ENCODE results near the gene SIRT4.
"Not testable (repeated sequence)": the region's sequence is repeated elsewhere in the genome, so short reads cannot be mapped to it uniquely, and the experiment has no call there.

SIRT4 gene

DNA sequence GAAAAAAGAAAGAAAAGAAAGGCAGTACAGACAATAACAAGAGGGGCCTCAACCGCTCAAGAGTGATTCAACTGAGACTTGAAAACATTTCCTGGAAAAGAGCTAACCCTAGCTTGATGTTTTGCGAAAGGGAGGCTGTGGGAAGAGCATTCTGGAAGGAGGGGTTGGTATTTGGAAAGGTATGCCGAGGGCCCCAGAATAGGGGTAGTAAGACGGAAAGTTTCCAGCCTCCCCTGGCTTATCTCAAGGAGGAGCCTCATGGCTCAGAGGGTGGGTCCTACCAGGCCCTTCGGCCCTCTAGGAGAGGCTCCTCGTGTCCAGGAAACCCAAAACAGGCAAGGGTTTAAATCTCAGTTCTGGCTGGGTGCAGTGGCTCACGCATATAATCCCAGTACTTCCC is 18.8 kb upstream of the SIRT4 start:
- DNase-seq, result no peak

DNA sequence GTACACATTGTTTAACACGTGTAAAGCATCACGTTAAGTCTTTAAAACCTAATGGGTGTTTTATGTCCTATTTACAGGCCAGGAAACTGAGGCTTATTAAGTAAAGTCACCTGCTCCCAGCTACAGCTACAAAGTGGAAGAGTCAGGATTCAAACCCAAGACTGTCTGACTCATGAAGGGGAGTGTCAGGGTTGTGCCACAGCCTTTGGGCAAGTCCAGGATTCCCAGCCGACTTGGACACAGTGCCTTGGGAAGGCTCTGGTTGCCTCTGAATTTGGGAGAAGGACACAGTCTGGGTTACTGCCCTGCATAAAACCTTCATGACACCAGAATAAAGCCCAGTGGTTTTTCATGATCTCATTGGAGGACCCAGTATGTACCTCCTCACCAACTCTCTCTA is 17.7 kb upstream of the SIRT4 start:
- no peak for DNase-seq

DNA sequence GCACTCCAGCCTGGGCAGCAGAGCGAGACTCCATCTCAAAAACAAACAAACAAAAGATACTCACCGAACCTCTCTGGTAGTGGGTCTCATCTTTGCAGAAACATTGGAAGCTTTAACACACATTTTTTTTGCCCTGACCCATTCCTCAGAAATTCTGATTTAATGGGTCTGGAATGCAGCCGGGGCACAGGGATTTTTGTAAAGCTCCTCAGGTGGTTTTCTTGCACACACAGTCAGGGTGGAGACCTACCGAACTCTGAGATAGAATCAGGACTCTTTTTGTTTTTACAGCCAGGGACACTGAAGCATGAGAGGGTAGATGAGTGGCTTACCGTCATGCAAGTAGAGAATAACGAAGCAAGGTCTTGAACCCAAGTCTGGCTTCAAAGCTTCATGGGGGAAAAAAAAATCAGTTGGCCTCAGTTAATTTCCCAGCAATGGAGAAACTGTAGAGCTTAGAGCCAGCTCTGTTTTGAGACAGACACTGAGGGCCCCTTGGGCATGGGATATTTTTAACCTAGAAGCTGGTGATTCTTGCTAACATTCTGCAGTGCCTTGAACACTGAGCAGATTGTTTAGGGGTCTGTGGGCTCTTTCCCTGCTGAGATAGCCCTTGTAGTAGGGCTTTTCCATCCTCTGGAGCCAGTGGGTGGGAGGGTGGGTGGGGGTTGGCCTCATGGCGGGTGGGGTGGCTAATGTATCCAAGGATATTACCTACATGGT is 15.2 kb upstream of the SIRT4 start:
- DNase-seq, result no peak

DNA sequence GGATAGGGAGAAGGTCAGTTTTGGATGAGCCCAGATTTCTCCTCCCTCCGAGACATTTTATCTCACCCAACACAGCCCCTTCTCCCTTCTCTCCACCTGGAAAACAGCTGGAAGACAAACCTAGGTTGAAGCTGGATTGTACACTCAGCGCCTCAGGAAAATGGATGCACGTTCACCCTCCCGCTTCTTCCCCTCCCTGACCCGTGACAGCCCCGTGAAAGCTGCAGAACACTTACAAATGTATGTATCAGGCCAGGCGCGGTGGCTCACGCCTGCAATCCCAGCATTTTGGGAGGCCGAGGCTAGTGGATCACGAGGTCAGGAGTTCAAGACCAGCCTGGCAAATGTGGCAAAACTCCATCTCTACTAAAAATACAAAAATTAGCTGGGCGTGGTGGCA is 14.6 kb upstream of the SIRT4 start:
- DNase-seq, result no peak

DNA sequence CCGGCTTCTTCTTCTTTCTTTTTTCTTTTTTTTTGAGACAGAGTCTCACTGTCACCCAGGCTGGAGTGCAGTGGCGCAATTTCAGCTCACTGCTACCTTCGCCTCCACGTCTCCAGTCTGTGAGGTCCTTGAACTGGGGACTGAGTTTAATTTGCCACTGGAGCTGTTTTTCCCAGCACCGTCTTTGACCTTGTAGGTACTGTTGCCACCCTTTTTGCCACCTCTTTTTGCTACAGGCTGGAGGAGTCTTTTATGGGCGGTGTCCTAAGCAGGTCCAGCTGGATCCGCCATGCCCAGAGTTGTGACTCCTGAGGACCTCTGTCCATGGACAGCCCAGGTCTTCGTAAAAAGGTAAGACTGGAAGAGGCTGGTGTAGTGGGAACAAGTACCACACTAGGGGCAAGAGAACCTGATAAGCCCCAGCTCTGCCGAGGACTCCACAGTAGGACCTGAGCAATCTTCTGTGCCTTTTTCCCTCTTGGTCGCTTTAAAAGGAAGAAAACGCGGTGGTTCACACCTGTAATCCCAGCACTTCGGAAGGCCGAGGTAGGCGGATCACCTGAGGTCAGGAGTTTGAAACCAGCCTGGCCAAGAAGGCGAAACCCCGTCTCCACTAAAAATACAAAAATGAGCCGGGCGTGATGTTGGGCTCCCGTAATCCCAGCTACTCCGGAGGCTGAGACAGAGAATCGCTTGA is 11.4 kb upstream of the SIRT4 start:
- DNase-seq, result no peak

DNA sequence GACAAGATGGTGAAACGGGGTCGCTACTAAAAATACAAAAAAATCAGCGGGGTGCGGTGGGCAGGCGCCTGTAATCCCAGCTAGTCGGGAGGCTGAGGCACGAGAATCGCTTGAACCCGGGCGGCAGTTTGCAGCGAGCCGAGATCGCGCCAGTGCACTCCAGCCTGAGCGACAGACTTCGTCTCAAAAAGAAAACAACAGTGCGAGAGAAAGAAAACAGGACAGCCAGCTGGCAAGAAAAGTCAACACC is 9.8 kb upstream of the SIRT4 start:
- DNase-seq, result no peak

DNA sequence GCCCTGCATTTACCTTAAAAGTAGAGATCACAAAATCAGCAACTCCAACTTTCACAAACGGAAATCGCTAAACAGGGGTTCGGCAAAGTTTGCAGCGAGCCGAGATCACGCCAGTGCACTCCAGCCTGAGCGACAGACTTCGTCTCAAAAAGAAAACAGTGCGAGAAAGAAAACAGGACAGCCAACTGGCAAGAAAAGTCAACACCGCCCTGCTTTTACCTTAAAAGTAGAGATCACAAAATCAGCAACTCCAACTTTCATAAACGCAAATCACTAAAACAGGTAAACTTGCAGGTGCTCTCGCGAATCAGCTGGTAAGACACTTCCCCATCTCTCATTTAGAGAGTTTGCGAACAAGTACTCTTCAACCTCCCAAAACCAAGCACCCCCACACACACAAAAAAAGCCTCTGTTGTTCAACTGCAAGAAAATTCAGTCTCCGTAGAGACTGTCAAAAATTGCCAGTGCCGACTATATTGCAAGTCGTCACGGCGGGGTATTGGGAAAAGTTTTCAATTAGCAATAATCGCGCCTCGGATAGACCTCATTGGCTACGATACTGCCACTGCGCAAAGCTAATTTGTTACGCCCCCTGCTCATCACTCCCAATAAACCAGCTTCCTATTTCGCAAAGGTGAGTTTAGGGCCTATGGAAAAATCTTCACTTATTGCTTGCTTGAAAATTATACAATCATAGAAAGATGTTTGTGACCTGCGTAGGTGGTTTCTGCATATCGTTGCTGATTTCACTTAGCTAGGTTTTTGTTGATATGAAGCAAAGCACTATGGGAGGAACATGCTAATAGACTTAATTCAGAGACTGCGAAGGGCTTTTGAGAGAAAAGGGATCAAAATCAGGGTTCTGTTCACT is 9.2 kb upstream of the SIRT4 start, which contains the start of gene RNU4-1:
Gene RNU4-1, minus strand, starts transcription at position 577 of the 871 bp plus-strand sequence.
- peak; percentile 55 to 96 for DNase-seq

DNA sequence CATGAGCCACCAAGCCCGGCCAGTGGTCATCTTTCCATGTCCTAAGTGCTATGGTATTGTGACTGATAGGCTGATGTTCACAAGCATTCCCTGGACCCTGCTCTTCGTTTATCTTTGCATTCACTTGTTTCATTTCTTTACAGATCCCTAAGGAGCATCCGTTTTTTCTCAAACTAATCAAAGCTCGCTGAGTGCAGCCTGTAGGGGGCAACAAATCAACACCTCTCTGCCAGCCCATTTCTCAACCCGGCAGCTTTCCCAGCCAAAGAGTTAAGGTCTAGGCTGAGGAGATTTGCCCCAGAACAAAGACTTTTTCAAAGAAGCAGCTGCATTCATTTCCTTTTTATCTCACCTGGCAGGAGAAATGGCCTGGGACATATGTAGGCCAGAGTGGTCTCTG is 12.1 kb downstream of the SIRT4 start:
- DNase-seq, result no peak

DNA sequence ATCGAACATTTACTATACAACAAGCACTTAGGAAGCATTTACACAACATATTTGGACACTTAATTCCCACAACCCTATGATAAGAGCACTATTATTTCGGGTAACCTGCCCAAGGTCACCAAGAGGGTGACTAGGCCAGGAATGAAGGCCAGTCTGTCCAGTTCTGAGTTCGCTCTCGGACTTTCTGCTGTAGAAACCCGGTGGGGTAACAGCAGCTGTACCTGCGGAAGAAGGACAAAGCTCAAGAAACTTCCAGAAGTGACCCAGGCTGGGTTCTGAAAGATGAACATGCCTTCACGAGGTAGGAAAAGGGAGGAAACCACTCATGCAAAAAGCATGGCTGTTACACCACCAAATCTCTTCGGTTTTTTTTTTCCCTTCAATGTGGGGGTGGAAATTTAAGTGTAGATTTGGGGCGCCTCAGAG is 14.7 kb downstream of the SIRT4 start:
- DNase-seq, result no peak

- DNase-seq, result peak; percentile 99 to 100
These were observed 15.3 kb downstream of the SIRT4 start for GRCh38 chr12:120317224-120318105.

DNA sequence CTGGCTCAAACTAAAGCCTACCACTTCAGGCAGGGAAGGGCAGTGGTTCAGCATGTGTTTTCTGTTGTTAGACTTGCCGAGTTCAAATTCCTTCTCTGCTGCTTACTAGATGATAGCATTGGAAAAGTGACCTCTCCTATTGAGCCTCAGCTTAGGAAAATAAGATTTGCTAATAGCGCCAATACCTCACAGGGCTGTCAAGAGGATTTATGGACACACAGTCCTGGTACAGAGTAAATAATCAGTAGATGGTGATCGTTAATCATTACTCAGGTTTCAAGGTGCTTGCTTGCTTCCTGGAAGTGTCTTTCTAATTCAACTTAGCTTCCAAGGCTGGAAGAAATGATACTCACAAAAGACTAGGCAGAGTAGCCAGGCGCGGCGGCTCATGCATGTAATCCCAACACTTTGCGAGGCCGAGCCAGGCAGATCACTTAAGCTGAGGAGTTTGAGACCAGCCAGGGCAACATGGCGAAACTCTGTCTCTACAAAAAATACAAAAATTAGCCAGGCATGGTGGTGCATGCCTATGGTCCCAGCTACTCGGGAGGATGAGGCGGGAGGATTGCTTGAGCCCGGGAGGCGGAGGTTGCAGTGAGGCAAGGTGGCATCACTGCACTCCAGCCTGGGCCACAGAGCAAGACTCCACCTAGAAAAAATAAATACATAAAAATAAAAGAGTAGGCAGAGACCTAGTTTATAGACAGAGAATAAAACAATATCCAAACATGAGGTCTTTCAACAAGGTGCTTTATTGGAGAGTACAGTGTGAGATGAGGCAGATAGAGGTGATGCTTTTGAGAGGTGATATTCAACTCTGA is 19.5 kb downstream of the SIRT4 start:
- no peak for DNase-seq

GRCh38 chr12:120323772-120324171 is 21.7 kb downstream of the SIRT4 start:
- DNase-seq, result no peak

DNA sequence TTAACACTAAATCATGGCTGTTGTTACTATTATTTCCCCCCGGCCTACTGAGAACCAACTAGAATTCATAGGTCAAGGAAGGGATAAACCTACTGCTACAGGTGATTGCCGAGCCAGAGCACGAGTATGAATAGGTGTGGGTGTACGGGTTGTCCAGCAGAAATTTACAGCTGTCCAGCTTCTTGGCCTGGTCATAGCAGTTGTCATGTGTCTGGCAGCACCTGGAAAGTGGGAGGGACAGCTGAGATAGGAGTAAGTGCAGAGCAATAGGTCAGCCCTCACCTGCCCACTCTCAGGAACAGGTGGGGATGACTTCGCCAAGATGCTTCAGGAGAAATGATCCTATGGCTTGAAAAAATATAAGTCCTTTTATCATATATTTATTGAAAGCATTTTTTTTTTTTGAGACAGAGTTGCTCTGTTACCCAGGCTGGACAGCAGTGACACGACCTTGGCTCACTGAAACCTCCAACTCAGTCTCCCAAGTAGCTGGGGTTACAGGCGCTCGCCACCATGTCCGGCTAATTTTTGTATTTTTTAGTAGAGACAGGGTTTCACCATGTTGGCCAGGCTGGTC is 22.8 kb downstream of the SIRT4 start:
- no peak for DNase-seq

DNA sequence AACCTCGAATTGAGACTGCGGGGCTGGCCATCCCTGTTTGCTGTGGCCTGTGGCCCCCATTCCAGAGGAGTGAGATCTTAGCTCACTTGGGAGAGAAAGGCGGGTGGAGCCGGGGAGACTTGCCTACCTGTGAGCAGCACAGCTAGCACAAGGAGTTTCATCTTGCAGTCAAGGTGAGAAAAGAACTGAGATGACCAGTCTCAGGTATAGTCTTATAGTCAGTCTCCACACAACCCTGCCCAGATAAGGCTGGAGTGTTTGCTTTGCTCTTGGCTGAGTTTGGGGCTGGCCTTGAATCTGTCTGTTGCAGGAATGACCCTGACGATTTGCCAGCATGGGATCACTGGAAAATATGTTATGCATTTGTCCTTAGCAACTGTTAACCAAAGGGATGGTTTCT is 25.5 kb downstream of the SIRT4 start, which contains the start of gene PLA2G1B:
Gene PLA2G1B, minus strand, starts transcription at position 187 of the 400 bp plus-strand sequence. Its CDS starts 26 bp downstream, at position 161.
- no peak for DNase-seq

- no peak for DNase-seq
These were observed 26.1 kb downstream of the SIRT4 start for GRCh38 chr12:120328228-120328627.

DNA sequence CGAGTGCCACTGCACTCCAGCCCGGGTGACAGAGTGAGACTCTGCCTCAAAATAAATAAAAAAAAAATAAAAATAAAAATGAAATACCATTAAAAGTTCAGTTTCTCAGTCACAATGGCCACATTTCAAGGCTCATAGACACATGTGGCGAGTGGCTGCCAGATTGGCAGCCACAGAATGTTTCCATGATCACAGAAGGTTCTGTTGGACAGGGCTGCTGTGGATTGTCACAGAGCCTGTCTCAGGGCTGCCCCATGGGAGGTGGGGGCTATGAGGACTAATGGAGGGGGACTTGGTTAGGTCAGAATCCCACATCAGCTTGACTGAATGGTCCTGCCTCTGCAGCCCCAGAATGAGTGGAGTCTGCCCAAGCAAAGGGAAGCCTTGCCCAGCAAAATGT is 29.3 kb downstream of the SIRT4 start:
- no peak for DNase-seq

- no peak for DNase-seq
These were observed 29.9 kb downstream of the SIRT4 start for GRCh38 chr12:120332041-120332440.

GRCh38 chr12:120332523-120332922 is 30.4 kb downstream of the SIRT4 start:
- no peak for DNase-seq

- DNase-seq, result peak in 1 of 2 experiments; percentile 13
These were observed 33.3 kb downstream of the SIRT4 start for GRCh38 chr12:120335447-120335846.

- DNase-seq, result not testable (repeated sequence)
These were observed 34.3 kb downstream of the SIRT4 start for GRCh38 chr12:120336392-120336791.

DNA sequence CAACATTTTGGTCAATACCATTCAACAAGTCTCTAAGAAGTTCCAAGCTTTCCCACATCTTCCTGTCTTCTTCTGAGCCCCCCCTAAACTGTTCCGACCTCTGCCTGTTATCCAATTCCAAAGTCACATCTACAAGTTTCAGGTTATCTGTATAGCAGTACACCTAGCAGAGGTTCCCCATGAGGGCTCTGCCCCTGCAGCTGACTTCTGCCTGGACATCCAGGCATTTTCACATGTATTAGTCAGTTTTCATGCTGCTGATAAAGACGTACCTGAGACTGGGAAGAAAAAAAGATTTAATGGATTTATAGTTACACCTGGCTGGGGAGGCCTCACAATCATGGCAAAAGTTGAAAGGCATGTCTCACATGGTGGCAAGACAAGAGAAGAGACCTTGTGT is 35.6 kb downstream of the SIRT4 start:
- DNase-seq, result no peak
